Osteocyte (in vitro differentiated cells): ENCODE results near the gene OTOGL. TPM values are rescaled to one million over a fixed set of nuclear protein-coding genes. Genes with fewer than 3 reads are reported as not detected.

Experiments used
- DNase-seq: peaks from one replicate; pipeline ENCODE4 v3.0.0; 2021; ENCODE audit warnings: mixed read lengths; ENCODE audit not compliant: unreplicated experiment; ENCODE audit errors: extremely low spot score
- H3K27ac Mint-ChIP-seq: one replicate; pipeline ENCODE4 v1.8.0; 2021; ENCODE audit warnings: mild to moderate bottlenecking, mixed read lengths; ENCODE audit not compliant: unreplicated experiment
- H3K27me3 Mint-ChIP-seq: one replicate; pipeline ENCODE4 v1.8.0; 2021; ENCODE audit warnings: mixed read lengths; ENCODE audit not compliant: unreplicated experiment
- H3K36me3 Mint-ChIP-seq: one replicate; pipeline ENCODE4 v1.8.0; 2021; ENCODE audit warnings: mixed read lengths; ENCODE audit not compliant: unreplicated experiment
- H3K4me1 Mint-ChIP-seq: one replicate; pipeline ENCODE4 v1.8.0; 2021; ENCODE audit warnings: mixed read lengths; ENCODE audit not compliant: unreplicated experiment
- H3K4me3 Mint-ChIP-seq: one replicate; pipeline ENCODE4 v1.8.0; 2021; ENCODE audit warnings: mild to moderate bottlenecking, moderate library complexity, mixed read lengths; ENCODE audit not compliant: unreplicated experiment
- H3K9me3 Mint-ChIP-seq: one replicate; pipeline ENCODE4 v1.8.0; 2021; ENCODE audit warnings: mixed read lengths; ENCODE audit not compliant: unreplicated experiment
- total RNA-seq: library from RNA; stranded (reverse); gene quantifications from 2 replicates; pipeline ENCODE4 v1.2.1, GENCODE V29; 2021
- TF ChIP-seq, protein P1 (sequence below): fragments of 200-600 bp; sonication (generic); IDR thresholded peaks from 2 replicates; pipeline ENCODE4 v1.5.0; 2021; ENCODE audit warnings: antibody characterized with exemption, mild to moderate bottlenecking, moderate library complexity

The OTOGL gene
- total RNA-seq, 1 donor from 2014 or later: 0.19 TPM

DNA sequence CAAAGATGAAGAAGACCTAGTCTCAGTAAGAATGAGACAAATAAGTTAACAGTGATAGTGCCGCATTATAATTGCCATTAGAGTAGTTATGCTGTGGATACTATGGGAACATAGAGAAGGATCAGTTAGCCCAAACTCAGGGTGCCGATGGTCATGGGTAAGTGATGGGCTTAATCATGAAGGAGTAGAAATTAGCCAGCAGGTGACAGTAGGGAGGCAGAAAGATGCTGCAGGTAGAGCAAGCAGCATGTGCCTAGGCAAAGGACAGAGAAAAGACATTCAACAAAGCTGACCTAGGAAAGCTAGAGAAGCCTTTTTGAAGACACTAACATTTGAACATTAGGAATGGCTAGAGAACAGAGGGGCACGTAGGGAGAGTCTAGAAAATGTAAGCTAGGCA lies 314.1 kb downstream of the OTOGL start:
- Mint-ChIP-seq H3K9me3 (no peaks in the 10 kb centered on the region), H3K27ac (no peak overlapping the region), H3K27me3 (no peaks in the 10 kb centered on the region), H3K4me1 (peaks cover 8% of the 10 kb centered on the region), H3K36me3 (no peaks in the 10 kb centered on the region), H3K4me3 (no peak overlapping the region)
- TF ChIP-seq, protein P1, sequence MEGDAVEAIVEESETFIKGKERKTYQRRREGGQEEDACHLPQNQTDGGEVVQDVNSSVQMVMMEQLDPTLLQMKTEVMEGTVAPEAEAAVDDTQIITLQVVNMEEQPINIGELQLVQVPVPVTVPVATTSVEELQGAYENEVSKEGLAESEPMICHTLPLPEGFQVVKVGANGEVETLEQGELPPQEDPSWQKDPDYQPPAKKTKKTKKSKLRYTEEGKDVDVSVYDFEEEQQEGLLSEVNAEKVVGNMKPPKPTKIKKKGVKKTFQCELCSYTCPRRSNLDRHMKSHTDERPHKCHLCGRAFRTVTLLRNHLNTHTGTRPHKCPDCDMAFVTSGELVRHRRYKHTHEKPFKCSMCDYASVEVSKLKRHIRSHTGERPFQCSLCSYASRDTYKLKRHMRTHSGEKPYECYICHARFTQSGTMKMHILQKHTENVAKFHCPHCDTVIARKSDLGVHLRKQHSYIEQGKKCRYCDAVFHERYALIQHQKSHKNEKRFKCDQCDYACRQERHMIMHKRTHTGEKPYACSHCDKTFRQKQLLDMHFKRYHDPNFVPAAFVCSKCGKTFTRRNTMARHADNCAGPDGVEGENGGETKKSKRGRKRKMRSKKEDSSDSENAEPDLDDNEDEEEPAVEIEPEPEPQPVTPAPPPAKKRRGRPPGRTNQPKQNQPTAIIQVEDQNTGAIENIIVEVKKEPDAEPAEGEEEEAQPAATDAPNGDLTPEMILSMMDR: no peak
- DNase-seq: no peak

DNA sequence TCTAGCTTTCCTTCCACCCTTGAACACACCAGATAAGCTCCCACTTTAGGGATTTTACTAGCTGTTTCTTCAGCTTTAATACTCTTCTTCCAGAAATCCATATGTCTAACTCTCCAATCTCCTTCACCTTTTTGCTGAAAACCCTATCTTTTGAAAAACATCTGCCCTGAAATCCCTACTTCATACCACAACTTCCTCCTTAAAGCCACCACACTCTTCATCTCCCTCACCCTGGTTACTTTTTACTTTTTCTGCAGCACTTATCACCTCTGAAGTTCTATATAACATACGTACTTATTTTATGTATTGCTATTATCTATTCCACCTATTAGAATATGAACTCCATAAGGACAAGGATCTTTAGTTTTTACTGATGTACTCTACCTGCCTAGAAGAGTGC lies 316.1 kb downstream of the OTOGL start:
- TF ChIP-seq, protein P1: no peak
- Mint-ChIP-seq H3K9me3 (no peaks in the 10 kb centered on the region), H3K4me1 (peaks cover 25% of the 10 kb centered on the region), H3K27me3 (no peaks in the 10 kb centered on the region), H3K4me3 (no peak overlapping the region), H3K36me3 (no peaks in the 10 kb centered on the region), H3K27ac (no peak overlapping the region)
- no peak for DNase-seq

DNA sequence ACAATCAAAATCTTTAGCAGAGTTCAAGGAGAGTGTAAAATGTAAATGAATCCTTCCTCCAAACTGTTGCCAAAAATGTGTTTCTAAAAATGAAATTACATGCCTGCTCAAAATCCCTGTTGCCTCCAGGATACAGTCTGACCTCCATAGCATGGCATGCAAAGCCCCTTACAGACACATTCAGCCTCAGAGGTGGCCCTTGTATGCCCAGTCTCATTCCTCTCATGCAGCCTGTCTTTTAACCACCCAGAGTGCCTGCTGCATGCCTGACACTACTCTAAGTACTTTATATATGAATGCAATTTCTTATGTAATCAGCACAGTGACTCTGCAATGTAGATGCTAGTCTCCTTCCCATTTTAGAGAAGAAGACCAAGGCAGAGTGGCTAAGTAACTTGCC lies 320.3 kb downstream of the OTOGL start:
- no peaks in the 10 kb centered on the region for H3K27me3 Mint-ChIP-seq
- peaks cover 39% of the 10 kb centered on the region for H3K4me1 Mint-ChIP-seq
- H3K36me3 Mint-ChIP-seq: no peaks in the 10 kb centered on the region
- TF ChIP-seq, protein P1: no peak
- H3K27ac Mint-ChIP-seq: peak overlapping the region; percentile 74
- no peak overlapping the region for H3K4me3 Mint-ChIP-seq
- H3K9me3 Mint-ChIP-seq: no peaks in the 10 kb centered on the region
- no peak for DNase-seq

DNA sequence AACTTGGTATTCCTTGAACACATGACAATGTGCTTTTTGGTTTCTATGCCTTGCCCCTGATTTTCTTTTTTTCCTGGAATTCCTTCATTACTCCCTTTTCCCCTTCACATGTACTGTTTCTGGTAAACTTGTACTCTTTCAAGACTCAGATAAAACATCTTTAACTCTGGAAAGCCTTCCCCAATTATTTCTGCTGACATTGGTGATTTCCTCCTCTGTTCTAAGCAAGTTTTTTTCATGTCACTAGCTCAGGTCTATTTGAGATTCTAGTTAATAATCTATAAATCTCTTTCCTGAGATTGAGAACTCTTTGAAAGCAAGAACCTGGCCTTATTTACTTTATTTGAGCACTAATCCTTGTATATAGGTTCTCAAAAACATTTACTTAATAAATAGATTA lies 320.7 kb downstream of the OTOGL start:
- no peak for DNase-seq
- Mint-ChIP-seq H3K36me3 (no peaks in the 10 kb centered on the region), H3K9me3 (no peaks in the 10 kb centered on the region), H3K27ac (peak overlapping the region; percentile 74), H3K27me3 (no peaks in the 10 kb centered on the region), H3K4me1 (peaks cover 39% of the 10 kb centered on the region), H3K4me3 (no peak overlapping the region)
- TF ChIP-seq, protein P1: no peak

DNA sequence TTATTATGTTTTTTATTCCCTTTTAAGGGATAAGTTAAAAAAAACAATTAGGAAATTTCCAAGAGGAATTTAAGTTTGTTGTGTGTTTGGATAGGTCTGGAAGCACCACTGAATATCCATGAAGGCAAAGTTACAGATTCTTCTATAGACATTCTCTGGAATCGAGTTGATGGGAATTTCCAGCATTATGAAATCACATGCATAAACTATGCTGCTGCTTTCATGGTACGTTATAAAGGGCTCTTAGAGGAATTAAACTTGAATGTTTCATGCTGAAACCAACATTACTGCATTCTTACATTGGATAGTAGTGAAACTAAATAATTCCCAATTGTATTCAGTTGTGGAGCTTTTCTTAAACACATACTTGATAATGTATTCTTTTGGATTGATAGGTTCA lies 323.2 kb downstream of the OTOGL start:
- TF ChIP-seq, protein P1: no peak
- peaks cover 32% of the 10 kb centered on the region for H3K4me1 Mint-ChIP-seq

More for the DNA sequence above, 323.2 kb downstream of the OTOGL start:
- H3K9me3 Mint-ChIP-seq: no peaks in the 10 kb centered on the region
- H3K36me3 Mint-ChIP-seq: no peaks in the 10 kb centered on the region
- no peak overlapping the region for H3K27ac Mint-ChIP-seq
- no peak overlapping the region for H3K4me3 Mint-ChIP-seq
- DNase-seq: no peak
- H3K27me3 Mint-ChIP-seq: no peaks in the 10 kb centered on the region

Other genes with a start within 250 kb of the OTOGL start
- 116 and 124 TPM in 2 replicates for gene PPP1R12A, start 164.4 kb upstream of the OTOGL start, total RNA-seq